K562 (cell line): ENCODE data around the gene BTBD2. TPM values are rescaled to one million over a fixed set of nuclear protein-coding genes. Genes with fewer than 3 reads are reported as not detected.

Experiments used
- ATAC-seq: fragments of 200-7000 bp; cut with Tn5 transposase; 3 replicates; pipeline ENCODE4 v1.9.1; 2020; ENCODE audit warnings: moderate library complexity
- BruUV-seq: library from RNA; stranded (reverse); fragments of 400-500 nt; replicated peaks from 2 replicates; lab custom pipeline; 2021; lab: Mats Ljungman, UMichigan
- CTCF ChIA-PET: fragments of 300-600 bp; formaldehyde crosslinking; extraction: SDS; loops from one replicate; lab custom pipeline; 2021; ENCODE audit warnings: low intra/inter-chr PET ratio; lab: Yijun Ruan, JAX
- POLR2A ChIA-PET: fragments of 300-600, 350-650 bp; sonication (Branson Sonifier 250); formaldehyde crosslinking; extraction: SDS; loops from one replicate; lab custom pipeline; 2021; ENCODE audit warnings: antibody characterized with exemption, inconsistent platforms; lab: Yijun Ruan, JAX
- DNase-seq, 4 experiments: peaks; one replicate each; pipeline versions ENCODE4 v3.0.0 to v3.0.0-alpha.2; 2011 to 2018; ENCODE audit warnings: low spot score in 3 of 4, mixed read lengths in 3 of 4; ENCODE audit errors: extremely low read depth in 1 of 4
- FAIRE-seq: peaks from 2 replicates; lab custom pipeline; 2011; peaks lifted over from hg19 to GRCh38; lab: Jason Lieb, UNC
- H2AFZ ChIP-seq: 2 replicates; pipeline ENCODE4 v1.6.0; 2011; ENCODE audit warnings: low read depth, low read length, control low read depth, inconsistent platforms
- H3K27ac ChIP-seq: fragments of 200-600 bp; 3 replicates; pipeline ENCODE4 v1.8.0; 2011; ENCODE audit warnings: low read depth, mild to moderate bottlenecking, control low read depth, inconsistent platforms, low read length, moderate library complexity, mixed read lengths; ENCODE audit errors: extremely low read depth
- H3K27me3 ChIP-seq, 2 experiments: fragments of 300-600 bp in 1 of 2; 2 replicates in 1 of 2; 3 replicates in 1 of 2; pipeline versions ENCODE4 v1.6.0 to v1.8.0; 2011; ENCODE audit warnings: inconsistent platforms in 2 of 2, low read length in 2 of 2, mild to moderate bottlenecking in 1 of 2, mixed read lengths in 1 of 2, moderate library complexity in 1 of 2; ENCODE audit not compliant: control insufficient read depth in 2 of 2, insufficient read depth in 2 of 2
- H3K36me3 ChIP-seq: fragments of 300-600 bp; 3 replicates; pipeline ENCODE4 v1.8.0; 2011; ENCODE audit warnings: mild to moderate bottlenecking, low read length, inconsistent platforms; ENCODE audit not compliant: control insufficient read depth, insufficient read depth
- H3K4me1 ChIP-seq, 2 experiments: fragments of 200-600 bp in 1 of 2; replicated peaks in 1 of 2; 2 replicates in 1 of 2; 3 replicates in 1 of 2; pipeline versions ENCODE4 v1.5.1 to v1.8.0; 2011; ENCODE audit warnings: inconsistent platforms in 2 of 2, low read length in 2 of 2, mild to moderate bottlenecking in 1 of 2, mixed read lengths in 1 of 2, moderate library complexity in 1 of 2; ENCODE audit not compliant: control insufficient read depth in 2 of 2, insufficient read depth in 2 of 2
- H3K4me2 ChIP-seq: 2 replicates; pipeline ENCODE4 v1.6.1; 2011; ENCODE audit warnings: low read length, control low read depth, inconsistent platforms, mixed read lengths; ENCODE audit not compliant: insufficient read depth
- H3K4me3 ChIP-seq: fragments of 200-600 bp; sonication (generic), shearing (Covaris generic); 2 replicates; pipeline ENCODE4 v1.5.1; 2016; ENCODE audit warnings: control low read depth, inconsistent platforms
- H3K79me2 ChIP-seq: fragments of 200-600 bp; 3 replicates; pipeline ENCODE4 v1.8.0; 2011; ENCODE audit warnings: low read length, inconsistent platforms; ENCODE audit not compliant: control insufficient read depth, insufficient read depth
- H3K9ac ChIP-seq, 2 experiments: 2 replicates each; pipeline versions ENCODE4 v1.6.0 to v1.6.1; 2011; ENCODE audit warnings: low read depth in 2 of 2, low read length in 2 of 2, control low read depth in 1 of 2, inconsistent platforms in 1 of 2, mild to moderate bottlenecking in 1 of 2, mixed read lengths in 1 of 2; ENCODE audit not compliant: insufficient read depth in 1 of 2
- H3K9me1 ChIP-seq: one replicate; pipeline ENCODE4 v1.6.0; 2011; ENCODE audit warnings: inconsistent platforms, mild to moderate bottlenecking, low read length, moderate library complexity; ENCODE audit not compliant: control insufficient read depth, insufficient read depth
- H3K9me3 ChIP-seq: replicated peaks from 2 replicates; pipeline ENCODE4 v1.5.1; 2011; ENCODE audit warnings: low read depth, low read length, inconsistent platforms; ENCODE audit not compliant: control insufficient read depth, insufficient read depth
- H4K20me1 ChIP-seq: replicated peaks from 2 replicates; pipeline ENCODE4 v1.6.1; 2011; ENCODE audit warnings: low read length, inconsistent platforms, mixed read lengths; ENCODE audit not compliant: control insufficient read depth, insufficient read depth
- CC2D1A ChIP-seq: fragments of 450-650 bp; IDR thresholded peaks from 2 replicates; pipeline ENCODE4 v1.6.1; 2017; ENCODE audit warnings: mild to moderate bottlenecking
- ETS2 ChIP-seq: IDR thresholded peaks from 2 replicates; pipeline ENCODE4 v1.6.1; 2016; ENCODE audit warnings: borderline replicate concordance, missing genetic modification characterization, mild to moderate bottlenecking, moderate library complexity, missing compliant biosample characterization; ENCODE audit not compliant: poor library complexity, severe bottlenecking
- GABPA ChIP-seq: fragments of 200-800 bp; sonication (Bioruptor generic); conservative IDR thresholded peaks from 2 replicates; pipeline ENCODE4 v1.6.1; 2016; ENCODE audit warnings: low read depth, missing genetic modification characterization, missing compliant biosample characterization
- HNRNPH1 ChIP-seq: fragments of 200-400 bp; formaldehyde crosslinking; optimal IDR thresholded peaks from 2 replicates; pipeline ENCODE3; 2017; ENCODE audit warnings: low read depth, mild to moderate bottlenecking, low read length, moderate library complexity
- HNRNPLL ChIP-seq: fragments of 200-400 bp; formaldehyde crosslinking; IDR thresholded peaks from 2 replicates; pipeline ENCODE4 v1.6.1; 2017; ENCODE audit warnings: low read length, low read depth, mild to moderate bottlenecking; ENCODE audit not compliant: poor library complexity, severe bottlenecking
- JUN ChIP-seq, 2 experiments: sonication (generic) in 1 of 2; formaldehyde crosslinking in 1 of 2; IDR thresholded peaks; 2 replicates each; pipeline versions ENCODE4 v1.6.1 to v1.8.0; 2012 to 2022; ENCODE audit warnings: borderline replicate concordance in 2 of 2, mild to moderate bottlenecking in 2 of 2, improper control_type of control experiment in 1 of 2, low read depth in 1 of 2, low read length in 1 of 2, missing genetic modification reagents in 1 of 2
- MYNN ChIP-seq, 2 experiments: sonication (generic); formaldehyde crosslinking in 1 of 2; IDR thresholded peaks; 2 replicates each; pipeline versions ENCODE4 v1.5.0 to v1.6.1; 2016 to 2020; ENCODE audit warnings: antibody characterized with exemption in 1 of 2, missing genetic modification reagents in 1 of 2
- NR3C1 ChIP-seq: sonication (generic); formaldehyde crosslinking; IDR thresholded peaks from 2 replicates; pipeline ENCODE4 v1.8.1; 2022; ENCODE audit warnings: missing genetic modification reagents
- POLR2AphosphoS2 ChIP-seq: IDR thresholded peaks from 2 replicates; pipeline ENCODE4 v1.6.1; 2012; ENCODE audit warnings: low read length, improper control_type of control experiment
- POLR2G ChIP-seq: fragments of 200-400 bp; formaldehyde crosslinking; IDR thresholded peaks from 2 replicates; pipeline ENCODE4 v1.6.1; 2017; ENCODE audit warnings: low read depth, mild to moderate bottlenecking, antibody characterized with exemption, low read length, moderate library complexity
- RBM14 ChIP-seq: fragments of 200-400 bp; formaldehyde crosslinking; IDR thresholded peaks from 2 replicates; pipeline ENCODE4 v1.6.1; 2018; ENCODE audit warnings: low read depth, mild to moderate bottlenecking, low read length, moderate library complexity, borderline replicate concordance; ENCODE audit not compliant: insufficient read depth
- RBM39 ChIP-seq: fragments of 200-400 bp; formaldehyde crosslinking; optimal IDR thresholded peaks from 2 replicates; pipeline ENCODE3; 2018; ENCODE audit warnings: low read depth, low read length
- SNAPC5 ChIP-seq: fragments of 250-450 bp; sonication (Bioruptor Pico); IDR thresholded peaks from 2 replicates; pipeline ENCODE4 v1.8.0; 2021; ENCODE audit warnings: moderate library complexity, mild to moderate bottlenecking, inconsistent platforms
- THRAP3 ChIP-seq: fragments of 450-650 bp; IDR thresholded peaks from 2 replicates; pipeline ENCODE4 v1.6.1; 2016; ENCODE audit warnings: mild to moderate bottlenecking, inconsistent platforms, borderline replicate concordance
- YBX1 ChIP-seq: fragments of 450-650 bp; IDR thresholded peaks from 2 replicates; pipeline ENCODE4 v1.7.1; 2016; ENCODE audit warnings: mild to moderate bottlenecking
- ZNF253 ChIP-seq: fragments of 250-450 bp; sonication (Bioruptor Pico); conservative IDR thresholded peaks from 2 replicates; pipeline ENCODE4 v1.6.1; 2021; ENCODE audit warnings: mild to moderate bottlenecking
- ZZZ3 ChIP-seq: fragments of 450-650 bp; IDR thresholded peaks from 2 replicates; pipeline ENCODE4 v1.6.1; 2016; ENCODE audit warnings: antibody characterized with exemption, mild to moderate bottlenecking, moderate library complexity
- WGBS: fragments of 100-300 bp; shearing (Covaris generic); methylation state at CpG from one replicate; pipeline ENCODE4 v1.1.6; 2016; ENCODE audit warnings: low coverage, mixed read lengths; ENCODE audit not compliant: insufficient coverage; ENCODE audit errors: missing lambda C conversion rate; 5-methylcytosine and 5-hydroxymethylcytosine counted together
- in situ Hi-C: fragments of 300-500 bp; cut with MboI; formaldehyde crosslinking; loops from 4 replicates; pipeline ENCODE4 v1.15.0; 2018; ENCODE audit warnings: inconsistent platforms, mixed read lengths
- intact Hi-C: fragments of 100-400 bp; cut with micrococcal nuclease; formaldehyde crosslinking; loops from 2 replicates; pipeline ENCODE4 v1.14.2; 2022
- polyA plus RNA-seq, 8 experiments: library from polyadenylated mRNA; depleted of rRNA in 4 of 8; stranded (reverse) in 5 of 8; unstranded in 3 of 8; fragments of >200 nt; fragmentation: Nextera tagmentation in 2 of 8; fragmentation: Illumina TruSeq in 1 of 8; extraction: Ambion mirVana in 2 of 8; extraction: Trizol in 1 of 8; gene quantifications; 2 replicates each; pipeline versions ENCODE4 v1.2.1 to v1.2.3, GENCODE V29; 2011 to 2014; ENCODE audit warnings: inconsistent platforms in 1 of 8, missing spikeins in 1 of 8
- total RNA-seq, 7 experiments: library from RNA; depleted of rRNA in 6 of 7; stranded (reverse); fragments of >200 nt in 6 of 7; fragmentation: Illumina TruSeq in 2 of 7; extraction: Trizol in 2 of 7; gene quantifications; 2 replicates each; pipeline versions ENCODE4 v1.2.1 to v1.2.3, GENCODE V29; 2011 to 2021; ENCODE audit warnings: low replicate concordance in 1 of 7

BTBD2 gene
- total and polyA plus RNA-seq, 9 of the 15 experiments (the other 6 are each of a cell fraction or from before 2014, with no cell fraction given), result 0.10 to 15.6 (median 6.9) TPM

- TF ChIP-seq HNRNPH1, result no peak
- peak; percentile 36; the same call in 1 of the 2 replicates for TF ChIP-seq GABPA
- TF ChIP-seq SNAPC5 (CRISPR knock-in tag), result no peak
- no peak for TF ChIP-seq CC2D1A
- no peak for TF ChIP-seq ETS2 (tag)
- TF ChIP-seq THRAP3, result no peak
Observed at GRCh38 chr19:2041683-2042484, 26.4 kb upstream of the BTBD2 start (continued).

GRCh38 chr19:2041433-2041682 lies 25.8 kb upstream of the BTBD2 start:
- Histone ChIP-seq H3K36me3 (peaks cover 83% of the 10 kb centered on the region; the same call in 2 of the 3 replicates), H4K20me1 (peaks cover 20% of the 10 kb centered on the region; the same call in 1 of the 2 replicates), H3K4me3 (no peak overlapping the region), H2AFZ (no peak overlapping the region), H3K27ac (peak overlapping the region; percentile 87), H3K4me2 (peak overlapping the region; percentile 72), H3K4me1 (peaks cover 18 to 80% of the 10 kb centered on the region in 2 experiments), H3K9ac (peak overlapping the region; percentile 72 to 89; a peak in 3 of 4 replicates), H3K79me2 (peaks cover 11% of the 10 kb centered on the region), H3K9me1 (no peaks in the 10 kb centered on the region), H3K27me3 (no peaks in the 10 kb centered on the region), H3K9me3 (no peaks in the 10 kb centered on the region)
- intact Hi-C loops, result no loop called here
- POLR2A ChIA-PET, result interaction anchor here (0.6 to 1.1 kb wide), 4 partner anchors 14 to 111 kb away, joined by 3 to 4 read pairs (median 3); no protein-coding TSS in a partner anchor
- in situ Hi-C loops, result no loop called here
- DNase-seq (no peak), FAIRE-seq (no peak), ATAC-seq (no peak)
- no TSS peak for BruUV-seq
- CTCF ChIA-PET, result no interaction called here
- 87% methylated on average over 5 of the region's 6 CpGs for WGBS
- TF ChIP-seq MYNN (IDR thresholded peaks at IDR 0.05), result 0 out of 2 replicates have a peak, but pooled peaks have one; percentile 4
- no peak for TF ChIP-seq MYNN (CRISPR knock-in tag; IDR thresholded peaks at IDR 0.05)
- TF ChIP-seq ZNF253 (CRISPR knock-in tag), result no peak
- TF ChIP-seq HNRNPLL, result no peak
- TF ChIP-seq YBX1, result no peak
- no peak for TF ChIP-seq RBM39
- no peak for TF ChIP-seq RBM14
- no peak for TF ChIP-seq ZZZ3
- 0 out of 2 replicates have a peak, but pooled peaks have one; percentile 2 for TF ChIP-seq NR3C1 (CRISPR knock-in tag)
- no peak for TF ChIP-seq JUN (IDR thresholded peaks at IDR 0.05; ENCODE audit: borderline replicate concordance, low read depth, low read length)
- TF ChIP-seq JUN (CRISPR knock-in tag; IDR thresholded peaks at IDR 0.05; ENCODE audit: borderline replicate concordance), result no peak
- TF ChIP-seq POLR2G, result peak; percentile 35
- TF ChIP-seq POLR2AphosphoS2, result no peak
